DND-41 (cell line): ENCODE data around the gene FAM180A.

Experiments
- EZH2 ChIP-seq: IDR thresholded peaks from 3 replicates; pipeline ENCODE4 v1.6.1; 2012; ENCODE audit warnings: borderline replicate concordance, low read depth, mild to moderate bottlenecking, moderate library complexity, low read length, inconsistent platforms; ENCODE audit not compliant: severe bottlenecking
- TF ChIP-seq, protein P1 (sequence below): IDR thresholded peaks from 2 replicates; pipeline ENCODE4 v1.5.1; 2012; ENCODE audit warnings: borderline replicate concordance, low read length, moderate library complexity, mild to moderate bottlenecking; ENCODE audit not compliant: poor library complexity, severe bottlenecking; ENCODE audit errors: extremely low read depth

- TF ChIP-seq, protein P1, sequence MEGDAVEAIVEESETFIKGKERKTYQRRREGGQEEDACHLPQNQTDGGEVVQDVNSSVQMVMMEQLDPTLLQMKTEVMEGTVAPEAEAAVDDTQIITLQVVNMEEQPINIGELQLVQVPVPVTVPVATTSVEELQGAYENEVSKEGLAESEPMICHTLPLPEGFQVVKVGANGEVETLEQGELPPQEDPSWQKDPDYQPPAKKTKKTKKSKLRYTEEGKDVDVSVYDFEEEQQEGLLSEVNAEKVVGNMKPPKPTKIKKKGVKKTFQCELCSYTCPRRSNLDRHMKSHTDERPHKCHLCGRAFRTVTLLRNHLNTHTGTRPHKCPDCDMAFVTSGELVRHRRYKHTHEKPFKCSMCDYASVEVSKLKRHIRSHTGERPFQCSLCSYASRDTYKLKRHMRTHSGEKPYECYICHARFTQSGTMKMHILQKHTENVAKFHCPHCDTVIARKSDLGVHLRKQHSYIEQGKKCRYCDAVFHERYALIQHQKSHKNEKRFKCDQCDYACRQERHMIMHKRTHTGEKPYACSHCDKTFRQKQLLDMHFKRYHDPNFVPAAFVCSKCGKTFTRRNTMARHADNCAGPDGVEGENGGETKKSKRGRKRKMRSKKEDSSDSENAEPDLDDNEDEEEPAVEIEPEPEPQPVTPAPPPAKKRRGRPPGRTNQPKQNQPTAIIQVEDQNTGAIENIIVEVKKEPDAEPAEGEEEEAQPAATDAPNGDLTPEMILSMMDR: peak; percentile 57
- no peak for TF ChIP-seq EZH2
Measured at GRCh38 chr7:135710417-135711138, 38.0 kb downstream of the FAM180A start.
